H9 (cell line): ENCODE results near the gene SOCS6. TPM values are rescaled to one million over a fixed set of nuclear protein-coding genes. Genes with fewer than 3 reads are reported as not detected.

Experiments
- DNase-seq: peaks from one replicate; pipeline ENCODE4 v3.0.0-alpha.2; 2017
- H2AFZ ChIP-seq: one replicate; pipeline ENCODE4 v1.6.1; 2013; ENCODE audit warnings: mild to moderate bottlenecking, low read length, control low read depth, moderate library complexity
- H2AK5ac ChIP-seq: 2 replicates; pipeline ENCODE4 v1.6.1; 2013; ENCODE audit warnings: low read length, control low read depth, mixed read lengths; ENCODE audit not compliant: insufficient read length
- H2BK120ac ChIP-seq: one replicate; pipeline ENCODE4 v1.6.1; 2013; ENCODE audit warnings: low read depth, mild to moderate bottlenecking, low read length, control low read depth, inconsistent platforms; ENCODE audit not compliant: poor library complexity, severe bottlenecking
- H2BK12ac ChIP-seq: 2 replicates; pipeline ENCODE4 v1.6.1; 2013; ENCODE audit warnings: low read length, control low read depth, mixed read lengths, low read depth; ENCODE audit not compliant: insufficient read length
- H2BK15ac ChIP-seq: 2 replicates; pipeline ENCODE4 v1.6.1; 2013; ENCODE audit warnings: low read depth, low read length, control low read depth
- H2BK20ac ChIP-seq: one replicate; pipeline ENCODE4 v1.6.1; 2013; ENCODE audit warnings: low read depth, mild to moderate bottlenecking, low read length, control low read depth, inconsistent platforms; ENCODE audit not compliant: poor library complexity, severe bottlenecking
- H2BK5ac ChIP-seq: 2 replicates; pipeline ENCODE4 v1.6.1; 2013; ENCODE audit warnings: low read length, control low read depth, mixed read lengths; ENCODE audit not compliant: insufficient read length
- H3K14ac ChIP-seq: 2 replicates; pipeline ENCODE4 v1.6.1; 2013; ENCODE audit warnings: low read length, control low read depth; ENCODE audit not compliant: insufficient read depth
- H3K18ac ChIP-seq: 2 replicates; pipeline ENCODE4 v1.6.1; 2013; ENCODE audit warnings: low read depth, mild to moderate bottlenecking, mixed read lengths, low read length, control low read depth; ENCODE audit not compliant: insufficient read length
- H3K23ac ChIP-seq: 2 replicates; pipeline ENCODE4 v1.6.1; 2013; ENCODE audit warnings: low read length, control low read depth, mixed read lengths, low read depth; ENCODE audit not compliant: insufficient read length
- H3K23me2 ChIP-seq: 2 replicates; pipeline ENCODE4 v1.6.1; 2013; ENCODE audit warnings: low read depth, mild to moderate bottlenecking, mixed read lengths, low read length, control low read depth; ENCODE audit not compliant: insufficient read length, poor library complexity, severe bottlenecking
- H3K27ac ChIP-seq: 2 replicates; pipeline ENCODE4 v1.5.1; 2013; ENCODE audit warnings: low read length, control low read depth, mixed read lengths, low read depth; ENCODE audit not compliant: insufficient read length
- H3K27me3 ChIP-seq: 2 replicates; pipeline ENCODE4 v1.6.1; 2013; ENCODE audit warnings: low read length, control low read depth, inconsistent platforms; ENCODE audit not compliant: insufficient read depth
- H3K4ac ChIP-seq: 2 replicates; pipeline ENCODE4 v1.6.1; 2013; ENCODE audit warnings: low read depth, mild to moderate bottlenecking, control low read depth, inconsistent platforms, low read length, moderate library complexity
- H3K4me1 ChIP-seq: 2 replicates; pipeline ENCODE4 v1.6.1; 2013; ENCODE audit warnings: low read length, control low read depth, inconsistent platforms; ENCODE audit not compliant: insufficient read depth
- H3K4me2 ChIP-seq: 2 replicates; pipeline ENCODE4 v1.6.1; 2013; ENCODE audit warnings: low read length, control low read depth, mixed read lengths; ENCODE audit not compliant: insufficient read length, insufficient read depth
- H3K56ac ChIP-seq: 2 replicates; pipeline ENCODE4 v1.6.1; 2013; ENCODE audit warnings: low read depth, mild to moderate bottlenecking, mixed read lengths, low read length, control low read depth; ENCODE audit not compliant: insufficient read length
- H3K79me1 ChIP-seq: 2 replicates; pipeline ENCODE4 v1.6.1; 2013; ENCODE audit warnings: low read depth, mild to moderate bottlenecking, moderate library complexity, low read length, control low read depth, inconsistent platforms; ENCODE audit not compliant: insufficient read depth, poor library complexity, severe bottlenecking
- H3K79me2 ChIP-seq: 2 replicates; pipeline ENCODE4 v1.6.1; 2013; ENCODE audit warnings: low read length, control low read depth, inconsistent platforms; ENCODE audit not compliant: insufficient read depth
- H3K9ac ChIP-seq: 2 replicates; pipeline ENCODE4 v1.6.1; 2013; ENCODE audit warnings: low read length, control low read depth, mixed read lengths; ENCODE audit not compliant: insufficient read length; ENCODE audit errors: extremely low read depth
- H3K9me3 ChIP-seq: one replicate; pipeline ENCODE4 v1.6.1; 2013; ENCODE audit warnings: low read depth, low read length, inconsistent platforms; ENCODE audit not compliant: control insufficient read depth
- H3T11ph ChIP-seq: one replicate; pipeline ENCODE4 v1.6.1; 2013; ENCODE audit warnings: mild to moderate bottlenecking, low read length, control low read depth, inconsistent platforms
- H4K20me1 ChIP-seq: one replicate; pipeline ENCODE4 v1.6.1; 2013; ENCODE audit not compliant: control insufficient read depth, insufficient read length, insufficient read depth
- H4K5ac ChIP-seq: 2 replicates; pipeline ENCODE4 v1.6.1; 2013; ENCODE audit warnings: low read depth, mild to moderate bottlenecking, mixed read lengths, low read length, control low read depth; ENCODE audit not compliant: insufficient read length
- H4K8ac ChIP-seq: replicated peaks from 2 replicates; pipeline ENCODE4 v1.6.1; 2013; ENCODE audit warnings: low read length, control low read depth, mixed read lengths, low read depth; ENCODE audit not compliant: insufficient read length
- H4K91ac ChIP-seq: 2 replicates; pipeline ENCODE4 v1.6.1; 2013; ENCODE audit warnings: low read depth, mild to moderate bottlenecking, moderate library complexity, mixed read lengths, low read length, control low read depth; ENCODE audit not compliant: insufficient read length
- H3K27ac Mint-ChIP-seq, 3 experiments: 2 replicates in 2 of 3; 3 replicates in 1 of 3; pipeline ENCODE4 v1.8.0; 2020 to 2021; ENCODE audit warnings: mixed read lengths in 3 of 3, mild to moderate bottlenecking in 1 of 3, moderate library complexity in 1 of 3
- H3K27me3 Mint-ChIP-seq: 2 replicates; pipeline ENCODE4 v1.8.0; 2021; ENCODE audit warnings: low read depth, mild to moderate bottlenecking, moderate library complexity, mixed read lengths
- H3K36me3 Mint-ChIP-seq, 3 experiments: 2 replicates in 2 of 3; 3 replicates in 1 of 3; pipeline ENCODE4 v1.8.0; 2020 to 2021; ENCODE audit warnings: low read depth in 3 of 3, mixed read lengths in 3 of 3; ENCODE audit not compliant: insufficient read depth in 1 of 3
- H3K4me1 Mint-ChIP-seq, 2 experiments: 2 replicates each; pipeline ENCODE4 v1.8.0; 2020; ENCODE audit warnings: mixed read lengths in 2 of 2
- H3K4me3 Mint-ChIP-seq, 2 experiments: 2 replicates in 1 of 2; 3 replicates in 1 of 2; pipeline ENCODE4 v1.8.0; 2020 to 2021; ENCODE audit warnings: mild to moderate bottlenecking in 2 of 2, mixed read lengths in 2 of 2, moderate library complexity in 1 of 2
- H3K9me3 Mint-ChIP-seq, 2 experiments: 2 replicates in 1 of 2; 3 replicates in 1 of 2; pipeline ENCODE4 v1.8.0; 2020; ENCODE audit warnings: mild to moderate bottlenecking in 2 of 2, mixed read lengths in 2 of 2, moderate library complexity in 1 of 2
- CTCF ChIP-seq: fragments of 200-600 bp; sonication (generic); conservative IDR thresholded peaks from 3 replicates; pipeline ENCODE4 v1.8.0; 2021; ENCODE audit warnings: antibody characterized with exemption, mild to moderate bottlenecking
- WGBS: extraction: QIAGEN DNeasy Blood & Tissue Kit; methylation state at CpG from one replicate; pipeline ENCODE4 v1.1.7; 2013; ENCODE audit warnings: missing lambda C conversion rate, low lambda C conversion rate, mixed read lengths; ENCODE audit not compliant: insufficient read length; ENCODE audit errors: extremely low coverage; 5-methylcytosine and 5-hydroxymethylcytosine counted together
- total RNA-seq: library from RNA; stranded (reverse); gene quantifications from 2 replicates; pipeline ENCODE4 v1.2.1, GENCODE V29; 2021

Gene SOCS6
- total RNA-seq, 1 experiment from 2014 or later: 24.5 TPM

GRCh38 chr18:70293166-70293565 lies 4.3 kb downstream of the SOCS6 start:
- Histone ChIP-seq H4K20me1 (no peaks in the 10 kb centered on the region), H4K5ac (no peak overlapping the region), H3K23ac (no peak overlapping the region), H3K4ac (no peak overlapping the region), H2BK120ac (no peak overlapping the region), H4K91ac (no peak overlapping the region), H3K18ac (no peak overlapping the region), H2AFZ (no peak overlapping the region), H3K14ac (no peak overlapping the region), H3K27me3 (no peaks in the 10 kb centered on the region), H3T11ph (no peak overlapping the region), H2BK20ac (no peak overlapping the region), H2BK5ac (no peak overlapping the region), H3K79me1 (no peaks in the 10 kb centered on the region), H3K4me2 (no peak overlapping the region), H3K23me2 (peaks cover 8% of the 10 kb centered on the region), H3K79me2 (peaks cover 48% of the 10 kb centered on the region), H2BK15ac (no peak overlapping the region), H3K56ac (no peak overlapping the region), H3K9me3 (no peaks in the 10 kb centered on the region), H3K27ac (no peak overlapping the region), H2AK5ac (no peak overlapping the region), H4K8ac (no peak overlapping the region), H2BK12ac (no peak overlapping the region), H3K4me1 (peaks cover 3% of the 10 kb centered on the region; the same call in 1 of the 2 replicates), H3K9ac (no peak overlapping the region)
- WGBS: no CpG with 5 or more reads among the region's 3 CpGs
- H3K4me1 Mint-ChIP-seq: peaks cover 54% of the 10 kb centered on the region in 2 experiments
- no peak for TF ChIP-seq CTCF
- no peak overlapping the region for H3K27ac Mint-ChIP-seq
- H3K27me3 Mint-ChIP-seq: no peaks in the 10 kb centered on the region
- no peak overlapping the region for H3K4me3 Mint-ChIP-seq
- H3K36me3 Mint-ChIP-seq: peaks cover 0 to 4% (median 1%) of the 10 kb centered on the region in 3 experiments; a peak in 1 of 7 replicates
- DNase-seq: no peak
- peaks cover 0 to 2% of the 10 kb centered on the region in 2 experiments; a peak in 1 of 5 replicates for H3K9me3 Mint-ChIP-seq
